SK-N-SH treated with all-trans-retinoic acid at 6 μM for 48 hours (cell line): ENCODE data around the gene KREMEN2.

Source experiments
- ATAC-seq: fragments of 200-7000 bp; cut with Tn5 transposase; 3 replicates; pipeline ENCODE4 v1.9.1; 2020; ENCODE audit warnings: mild to moderate bottlenecking, moderate library complexity
- ARNTL ChIP-seq: fragments of 450-650 bp; formaldehyde crosslinking; IDR thresholded peaks from 2 replicates; pipeline ENCODE4 v1.5.0; 2020; ENCODE audit warnings: low read depth, mild to moderate bottlenecking, moderate library complexity, borderline replicate concordance
- BACH2 ChIP-seq: fragments of 250-450 bp; sonication (Bioruptor Pico); IDR thresholded peaks from 2 replicates; pipeline ENCODE4 v1.9.0; 2021; ENCODE audit warnings: mild to moderate bottlenecking, borderline replicate concordance
- CREB5 ChIP-seq: fragments of 250-450 bp; sonication (Bioruptor Pico); IDR thresholded peaks from 2 replicates; pipeline ENCODE4 v1.5.1; 2020; ENCODE audit warnings: low read depth, mild to moderate bottlenecking, moderate library complexity
- CSDC2 ChIP-seq: fragments of 250-450 bp; sonication (Bioruptor Pico); IDR thresholded peaks from 2 replicates; pipeline ENCODE4 v1.5.0; 2020; ENCODE audit warnings: mild to moderate bottlenecking, moderate library complexity
- CSRNP3 ChIP-seq: fragments of 250-450 bp; sonication (Bioruptor Pico); IDR thresholded peaks from 2 replicates; pipeline ENCODE4 v1.5.1; 2021; ENCODE audit warnings: mild to moderate bottlenecking, moderate library complexity
- GLIS3 ChIP-seq: fragments of 250-450 bp; sonication (Bioruptor Pico); IDR thresholded peaks from 2 replicates; pipeline ENCODE4 v1.5.0; 2020; ENCODE audit warnings: mild to moderate bottlenecking, moderate library complexity
- ISL1 ChIP-seq: fragments of 250-450 bp; sonication (Bioruptor Pico); IDR thresholded peaks from 2 replicates; pipeline ENCODE4 v2.1.2; 2022; ENCODE audit warnings: mild to moderate bottlenecking, moderate library complexity
- OSR1 ChIP-seq: fragments of 250-450 bp; sonication (Bioruptor Pico); IDR thresholded peaks from 2 replicates; pipeline ENCODE4 v1.8.0; 2022; ENCODE audit warnings: moderate library complexity, mild to moderate bottlenecking, inconsistent platforms
- PATZ1 ChIP-seq: fragments of 250-450 bp; sonication (Bioruptor Pico); IDR thresholded peaks from 2 replicates; pipeline ENCODE4 v1.8.0; 2020; ENCODE audit warnings: mild to moderate bottlenecking, moderate library complexity, borderline replicate concordance
- POU6F1 ChIP-seq: fragments of 250-450 bp; sonication (Bioruptor Pico); IDR thresholded peaks from 2 replicates; pipeline ENCODE4 v1.8.0; 2021; ENCODE audit warnings: low read depth, mild to moderate bottlenecking, moderate library complexity, borderline replicate concordance
- PPARA ChIP-seq: fragments of 250-450 bp; sonication (Bioruptor Pico); IDR thresholded peaks from 2 replicates; pipeline ENCODE4 v1.5.0; 2020; ENCODE audit warnings: mild to moderate bottlenecking, borderline replicate concordance
- SNAI2 ChIP-seq: fragments of 250-450 bp; sonication (Bioruptor Pico); IDR thresholded peaks from 2 replicates; pipeline ENCODE4 v1.5.0; 2020; ENCODE audit warnings: mild to moderate bottlenecking, moderate library complexity
- TCF4 ChIP-seq: fragments of 250-450 bp; sonication (Bioruptor Pico); IDR thresholded peaks from 2 replicates; pipeline ENCODE4 v1.8.0; 2021; ENCODE audit warnings: mild to moderate bottlenecking, moderate library complexity, borderline replicate concordance
- TOX ChIP-seq: fragments of 250-450 bp; sonication (Bioruptor Pico); IDR thresholded peaks from 2 replicates; pipeline ENCODE4 v1.8.0; 2021; ENCODE audit warnings: mild to moderate bottlenecking, moderate library complexity, borderline replicate concordance
- TSHZ2 ChIP-seq: fragments of 250-450 bp; sonication (Bioruptor Pico); IDR thresholded peaks from 2 replicates; pipeline ENCODE4 v1.5.0; 2020; ENCODE audit warnings: mild to moderate bottlenecking, moderate library complexity
- ZC3H10 ChIP-seq: fragments of 250-450 bp; sonication (Bioruptor Pico); IDR thresholded peaks from 2 replicates; pipeline ENCODE4 v1.5.1; 2021; ENCODE audit warnings: mild to moderate bottlenecking, moderate library complexity
- ZFP3 ChIP-seq: fragments of 250-450 bp; sonication (Bioruptor Pico); IDR thresholded peaks from 2 replicates; pipeline ENCODE4 v1.5.0; 2020; ENCODE audit warnings: mild to moderate bottlenecking, moderate library complexity
- ZNF565 ChIP-seq: fragments of 450-650 bp; formaldehyde crosslinking; conservative IDR thresholded peaks from 2 replicates; pipeline ENCODE4 v1.5.0; 2020; ENCODE audit warnings: low read depth, mild to moderate bottlenecking, moderate library complexity
- ZNF70 ChIP-seq: fragments of 450-650 bp; formaldehyde crosslinking; IDR thresholded peaks from 2 replicates; pipeline ENCODE4 v1.5.0; 2020; ENCODE audit warnings: mild to moderate bottlenecking, moderate library complexity
- ZNF8 ChIP-seq: fragments of 450-650 bp; formaldehyde crosslinking; IDR thresholded peaks from 2 replicates; pipeline ENCODE4 v1.5.0; 2020; ENCODE audit warnings: mild to moderate bottlenecking, moderate library complexity

KREMEN2 gene

GRCh38 chr16:2981177-2981898 lies 17.3 kb downstream of the KREMEN2 start (continued):
- TF ChIP-seq PATZ1 (CRISPR knock-in tag) = no peak

GRCh38 chr16:2981899-2982250 lies 17.8 kb downstream of the KREMEN2 start:
- TF ChIP-seq PATZ1 (CRISPR knock-in tag) (no peak), CSDC2 (CRISPR knock-in tag) (no peak), SNAI2 (CRISPR knock-in tag) (no peak), ZNF565 (no peak), POU6F1 (CRISPR knock-in tag) (no peak), TOX (CRISPR knock-in tag) (no peak)
- TF ChIP-seq, all 23 proteins: peak for 0
- no peak for ATAC-seq

GRCh38 chr16:2982402-2982801 lies 18.3 kb downstream of the KREMEN2 start:
- TF ChIP-seq CSDC2 (CRISPR knock-in tag) (no peak), TCF4 (CRISPR knock-in tag) (no peak), ZNF70 (CRISPR knock-in tag) (no peak)
- no peak for ATAC-seq

- ATAC-seq = peak; percentile 79
- no peak for TF ChIP-seq ZC3H10 (CRISPR knock-in tag)
- TF ChIP-seq ZFP3 = no peak
- no peak for TF ChIP-seq ZNF8 (CRISPR knock-in tag)
- no peak for TF ChIP-seq TOX (CRISPR knock-in tag)
- TF ChIP-seq GLIS3 (CRISPR knock-in tag) = no peak
- no peak for TF ChIP-seq CSRNP3 (CRISPR knock-in tag)
- TF ChIP-seq ISL1 (CRISPR knock-in tag) = no peak
- no peak for TF ChIP-seq CREB5
- no peak for TF ChIP-seq PPARA (CRISPR knock-in tag)
- TF ChIP-seq TCF4 (CRISPR knock-in tag) = no peak
- no peak for TF ChIP-seq POU6F1 (CRISPR knock-in tag)
- no peak for TF ChIP-seq PATZ1 (CRISPR knock-in tag)
- TF ChIP-seq OSR1 (CRISPR knock-in tag) = no peak
- no peak for TF ChIP-seq ARNTL (CRISPR knock-in tag)
- no peak for TF ChIP-seq BACH2 (CRISPR knock-in tag)
- no peak for TF ChIP-seq ZNF565
- TF ChIP-seq TSHZ2 (CRISPR knock-in tag) = no peak
- TF ChIP-seq CSDC2 (CRISPR knock-in tag) = no peak
Observed at GRCh38 chr16:2983706-2984136, 19.6 kb downstream of the KREMEN2 start.
